Right lobe of liver (tissue), 4 donors: ENCODE measurements around the gene STAT4.
A peak's percentile ranks its signal among the peaks of the same experiment; 100 is the strongest.

Source experiments
- CTCF ChIP-seq, 4 donors: fragments of 200-600 bp in 3 of 4; fragments of 450-650 bp in 1 of 4; IDR thresholded peaks; one replicate each; pipeline versions ENCODE4 v1.5.1 to v1.8.0; 2016 to 2022; ENCODE audit warnings: antibody characterized with exemption in 4 of 4, mild to moderate bottlenecking in 2 of 4
- POLR2A ChIP-seq: fragments of 450-650 bp; IDR thresholded peaks from one replicate; pipeline ENCODE4 v1.6.1; 2017; ENCODE audit warnings: antibody characterized with exemption, mild to moderate bottlenecking
- donor health status: DM: no; HTN: no; CAD: no.
- donor health status: DM: no; HTN: no; CAD: no.
- donor health status: DM: no; HTN: yes; CAD: no.

- TF ChIP-seq CTCF (IDR thresholded peaks at IDR 0.05) (peak; percentile 63 to 86 (median 68)), POLR2A (no peak)
These were observed 98.7 kb downstream of the STAT4 start for GRCh38 chr2:191051825-191052778.
